Thymus (tissue), 11 donors: ENCODE results near the gene RGS3. TPM values are rescaled to one million over a fixed set of nuclear protein-coding genes. Genes with fewer than 3 reads are reported as not detected.

Experiments used
- DNase-seq, 9 donors: peaks; one replicate each; pipeline ENCODE4 v3.0.0-alpha.2; 2013; ENCODE audit warnings: low spot score in 9 of 9, low read depth in 6 of 9, missing footprints in 1 of 9
- H3K27ac ChIP-seq, 2 donors: one replicate each; pipeline ENCODE4 v1.5.1; 2013; ENCODE audit warnings: control low read depth in 1 of 2, low read depth in 1 of 2, low read length in 1 of 2, mild to moderate bottlenecking in 1 of 2, moderate library complexity in 1 of 2
- H3K27me3 ChIP-seq, 2 donors: one replicate each; pipeline ENCODE4 v1.5.1; 2013; ENCODE audit warnings: low read length in 1 of 2; ENCODE audit not compliant: control insufficient read depth in 2 of 2, insufficient read depth in 1 of 2
- H3K36me3 ChIP-seq, 2 donors: one replicate each; pipeline ENCODE4 v1.5.1; 2013; ENCODE audit warnings: low read length in 1 of 2, mild to moderate bottlenecking in 1 of 2, moderate library complexity in 1 of 2; ENCODE audit not compliant: control insufficient read depth in 2 of 2, insufficient read depth in 2 of 2
- H3K4me1 ChIP-seq, 2 donors: one replicate each; pipeline ENCODE4 v1.5.1; 2013; ENCODE audit warnings: low read length in 2 of 2; ENCODE audit not compliant: control insufficient read depth in 2 of 2, insufficient read depth in 2 of 2
- H3K4me3 ChIP-seq, 2 donors: one replicate each; pipeline ENCODE4 v1.5.1; 2013; ENCODE audit warnings: low read length in 2 of 2, control low read depth in 1 of 2, mild to moderate bottlenecking in 1 of 2
- H3K9me3 ChIP-seq, 2 donors: one replicate each; pipeline ENCODE4 v1.5.1; 2013; ENCODE audit warnings: low read length in 1 of 2, mild to moderate bottlenecking in 1 of 2; ENCODE audit not compliant: control insufficient read depth in 2 of 2, insufficient read depth in 1 of 2
- WGBS: extraction: QIAGEN DNeasy Blood & Tissue Kit; methylation state at CpG from one replicate; pipeline ENCODE4 v1.1.7; 2013; 5-methylcytosine and 5-hydroxymethylcytosine counted together
- polyA plus RNA-seq: library from polyadenylated mRNA; stranded (reverse); fragments of 200-250 nt; gene quantifications from one replicate; pipeline ENCODE4 v1.2.3, GENCODE V29; 2013
- total RNA-seq: library from RNA; stranded (reverse); fragments of 120-200 nt; gene quantifications from one replicate; pipeline ENCODE4 v1.2.4, GENCODE V29; 2013
- donor health status: healthy.

The RGS3 gene
- total and polyA plus RNA-seq, 2 donors: 16.5 to 21.4 TPM

DNA sequence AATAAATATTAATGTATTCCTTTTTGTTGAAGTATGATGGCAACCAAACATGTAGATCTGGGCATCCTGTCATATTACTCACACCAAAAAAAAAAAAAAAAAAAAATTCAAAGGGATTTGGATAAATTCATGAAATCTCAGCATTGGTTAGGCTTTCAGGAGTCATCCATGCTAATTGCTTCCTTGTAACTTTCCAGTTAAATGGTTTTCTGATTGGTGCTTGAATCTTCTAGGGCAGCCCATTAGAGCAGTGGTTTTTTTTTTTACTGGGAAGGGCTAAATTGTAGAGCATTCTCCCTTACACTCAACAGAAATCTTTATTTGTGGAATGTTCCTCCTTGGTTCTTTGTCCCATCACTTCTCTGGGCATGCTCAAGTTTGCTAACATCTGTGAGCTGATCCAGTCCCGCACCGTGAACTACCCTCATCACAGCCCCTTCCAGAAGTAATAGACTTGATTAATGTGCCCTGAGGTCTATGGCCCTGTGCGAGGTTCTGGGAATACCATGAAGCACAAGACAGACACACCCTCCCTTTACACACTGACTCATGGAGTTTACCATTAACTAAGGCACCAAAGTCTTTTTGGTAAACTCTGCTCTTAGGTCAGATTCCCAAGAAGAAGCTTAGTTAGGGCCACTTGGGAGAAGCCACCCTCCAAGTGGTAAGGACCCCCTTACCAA is 56.0 kb downstream of the RGS3 start:
- Histone ChIP-seq H3K27ac (no peak overlapping the region), H3K4me3 (no peak overlapping the region), H3K9me3 (no peaks in the 10 kb centered on the region), H3K27me3 (no peaks in the 10 kb centered on the region), H3K36me3 (peaks cover 0 to 15% of the 10 kb centered on the region in 2 donors), H3K4me1 (peaks cover 44 to 72% of the 10 kb centered on the region in 2 donors)
- WGBS: 80% methylated on average over 3 of the region's 3 CpGs
- no peak for DNase-seq

DNA sequence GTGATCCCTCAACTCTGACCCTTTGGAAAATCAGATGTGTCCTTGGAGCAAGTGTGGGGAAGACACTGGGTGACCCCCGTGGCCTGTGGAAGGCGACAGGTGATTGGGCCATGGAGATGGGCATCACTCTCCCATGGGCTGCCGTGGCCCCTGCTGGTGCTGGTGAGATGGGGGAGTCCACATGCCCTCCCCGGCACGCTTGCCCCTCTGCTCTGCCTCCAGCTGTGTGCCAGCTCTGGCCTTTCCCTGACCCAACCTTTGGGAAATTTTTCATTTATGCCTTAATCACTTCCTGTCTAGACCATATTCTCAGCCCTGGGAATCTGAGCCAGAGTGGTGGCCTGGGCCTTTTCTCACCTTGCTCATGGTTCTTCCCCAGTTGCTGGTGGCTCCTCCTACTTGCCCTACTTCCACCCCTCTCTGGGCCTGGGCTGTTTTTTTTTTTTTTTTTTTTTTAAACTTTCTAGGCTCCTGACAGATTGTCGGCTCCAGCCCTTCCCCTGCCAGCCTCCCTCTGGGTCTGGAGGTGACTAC is 56.6 kb downstream of the RGS3 start:
- Histone ChIP-seq H3K27me3 (no peaks in the 10 kb centered on the region), H3K36me3 (peaks cover 0 to 13% of the 10 kb centered on the region in 2 donors), H3K4me1 (peaks cover 47 to 74% of the 10 kb centered on the region in 2 donors), H3K4me3 (no peak overlapping the region), H3K9me3 (no peaks in the 10 kb centered on the region), H3K27ac (no peak overlapping the region)
- WGBS: 87% methylated on average over 6 of the region's 6 CpGs
- peak in 4 of 9 donors; percentile 27 to 62 (median 37) for DNase-seq

DNA sequence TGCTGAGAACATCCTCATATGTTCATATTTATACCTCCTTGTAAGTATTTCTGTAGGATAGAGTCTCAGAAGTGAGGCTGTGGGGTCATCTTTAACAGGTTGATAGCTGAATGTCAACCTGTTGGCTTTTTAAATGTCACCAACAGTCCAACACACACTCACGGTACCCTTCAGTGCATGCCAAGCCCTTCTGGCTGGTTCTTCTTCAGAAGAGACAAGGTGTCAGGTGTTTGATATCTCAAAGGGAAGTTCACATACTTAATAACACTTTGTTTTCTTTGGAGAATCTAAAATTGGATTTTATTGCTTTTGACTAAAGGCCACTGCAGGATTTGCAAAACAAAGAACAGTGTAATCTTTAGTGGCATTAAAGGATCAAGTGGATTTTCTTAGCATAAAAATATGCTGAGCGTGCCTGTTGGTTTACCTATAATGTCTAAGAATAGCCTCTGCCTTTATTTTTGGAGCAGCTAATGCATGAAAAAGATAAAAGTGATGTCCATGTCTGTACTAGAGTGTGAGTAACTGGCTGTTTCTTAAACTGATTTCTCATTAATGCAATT is 58.2 kb downstream of the RGS3 start:
- no peak for DNase-seq
- no peak overlapping the region for H3K4me3 ChIP-seq
- no peaks in the 10 kb centered on the region for H3K27me3 ChIP-seq
- H3K4me1 ChIP-seq: peaks cover 45 to 76% of the 10 kb centered on the region in 2 donors
- WGBS: 77% methylated on average over 2 of the region's 2 CpGs
- H3K36me3 ChIP-seq: peaks cover 0 to 16% of the 10 kb centered on the region in 2 donors
- H3K9me3 ChIP-seq: no peaks in the 10 kb centered on the region
- no peak overlapping the region for H3K27ac ChIP-seq

DNA sequence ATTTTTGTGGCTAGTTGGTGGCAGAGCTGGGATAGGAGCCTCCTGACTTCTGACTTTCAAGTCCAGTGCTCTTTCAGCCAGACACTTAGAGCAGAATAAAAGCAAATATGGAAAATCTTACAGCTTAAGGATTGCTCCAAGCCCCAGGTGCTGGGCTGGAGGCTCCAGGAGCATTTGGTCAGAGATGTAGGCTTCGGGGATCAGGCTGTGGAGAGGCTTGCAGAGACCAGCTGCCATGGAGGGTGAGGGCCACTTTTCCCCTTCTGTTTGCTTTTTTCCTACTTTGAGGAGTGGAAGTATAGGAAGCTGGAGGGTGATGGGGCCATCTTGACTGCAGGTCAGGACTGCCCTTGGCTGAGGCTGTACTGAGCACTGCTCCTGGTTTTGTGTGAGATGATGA is 58.9 kb downstream of the RGS3 start:
- H3K27me3 ChIP-seq: no peaks in the 10 kb centered on the region
- H3K27ac ChIP-seq: no peak overlapping the region
- WGBS: 64% methylated on average over 1 of the region's 1 CpG
- peaks cover 0 to 22% of the 10 kb centered on the region in 2 donors for H3K36me3 ChIP-seq
- H3K4me3 ChIP-seq: no peak overlapping the region
- peaks cover 38 to 73% of the 10 kb centered on the region in 2 donors for H3K4me1 ChIP-seq
- no peak for DNase-seq
- H3K9me3 ChIP-seq: no peaks in the 10 kb centered on the region

DNA sequence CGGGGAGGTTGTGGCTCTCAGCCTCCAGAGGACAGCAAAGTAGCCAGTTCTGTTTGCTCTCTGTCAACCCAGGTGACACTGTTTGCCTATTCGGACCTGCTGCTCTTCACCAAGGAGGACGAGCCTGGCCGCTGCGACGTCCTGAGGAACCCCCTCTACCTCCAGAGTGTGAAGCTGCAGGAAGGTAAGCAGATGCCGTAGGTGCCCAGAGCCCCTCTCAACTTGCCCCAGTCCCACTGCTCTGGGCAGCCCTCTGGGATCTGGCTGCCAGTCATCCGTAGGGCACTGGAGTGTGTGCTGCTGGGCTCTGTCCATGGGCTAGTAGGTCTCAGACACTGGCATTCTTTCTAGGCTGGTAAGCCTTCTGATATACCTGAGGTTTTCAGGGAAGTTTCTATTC is 59.3 kb downstream of the RGS3 start:
- 98% methylated on average over 8 of the region's 8 CpGs for WGBS
- no peak for DNase-seq
- peak overlapping the region in 1 of 2 donors; percentile 8 for H3K27ac ChIP-seq

DNA sequence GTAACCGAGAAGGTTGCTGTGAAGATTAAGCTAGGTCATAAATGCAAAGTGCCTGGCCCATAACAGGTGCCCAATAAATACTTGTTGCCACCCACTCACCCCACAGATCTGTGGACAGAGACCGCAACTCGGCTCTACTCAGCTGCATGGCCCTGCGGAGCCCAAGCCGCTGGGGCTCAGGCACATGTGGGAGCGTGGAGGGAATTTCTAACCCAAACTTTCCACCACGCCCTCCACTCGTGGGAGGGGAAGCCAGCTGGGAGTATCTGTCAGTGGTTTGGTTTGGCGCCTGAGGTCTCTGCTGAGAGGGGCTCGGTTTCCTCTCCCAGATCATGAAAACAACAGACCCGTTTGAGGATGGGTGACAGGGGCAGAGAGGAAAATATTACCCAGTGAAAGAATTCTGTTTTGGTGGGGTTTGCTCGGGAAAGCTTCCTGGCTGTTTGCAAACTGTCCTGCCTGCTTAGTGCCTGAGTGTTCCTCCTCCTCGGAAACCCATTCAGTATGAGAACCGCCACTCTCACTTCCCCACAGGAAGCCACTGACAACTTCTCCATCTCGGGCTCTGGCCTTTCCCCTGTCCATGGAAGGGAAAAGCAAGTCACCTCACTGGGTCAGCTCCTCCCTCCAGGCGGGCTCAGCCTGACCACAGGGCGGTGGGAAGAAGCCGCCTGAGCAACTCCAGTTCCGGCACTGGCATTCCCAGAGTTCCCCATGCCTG is 60.1 kb downstream of the RGS3 start:
- H3K4me1 ChIP-seq: peaks cover 31 to 62% of the 10 kb centered on the region in 2 donors
- H3K36me3 ChIP-seq: peaks cover 0 to 26% of the 10 kb centered on the region in 2 donors
- no peaks in the 10 kb centered on the region for H3K9me3 ChIP-seq
- peak overlapping the region in 1 of 2 donors; percentile 17 for H3K4me3 ChIP-seq
- 11% methylated on average over 19 of the region's 19 CpGs for WGBS
- DNase-seq: peak in 4 of 9 donors; percentile 33 to 69 (median 37)
- peak overlapping the region; percentile 57 to 64 for H3K27ac ChIP-seq
- no peaks in the 10 kb centered on the region for H3K27me3 ChIP-seq

More for the DNA sequence above, 59.3 kb downstream of the RGS3 start:
- Histone ChIP-seq H3K4me1 (peaks cover 37 to 69% of the 10 kb centered on the region in 2 donors), H3K4me3 (no peak overlapping the region), H3K27me3 (no peaks in the 10 kb centered on the region), H3K36me3 (peaks cover 0 to 25% of the 10 kb centered on the region in 2 donors), H3K9me3 (no peaks in the 10 kb centered on the region)

DNA sequence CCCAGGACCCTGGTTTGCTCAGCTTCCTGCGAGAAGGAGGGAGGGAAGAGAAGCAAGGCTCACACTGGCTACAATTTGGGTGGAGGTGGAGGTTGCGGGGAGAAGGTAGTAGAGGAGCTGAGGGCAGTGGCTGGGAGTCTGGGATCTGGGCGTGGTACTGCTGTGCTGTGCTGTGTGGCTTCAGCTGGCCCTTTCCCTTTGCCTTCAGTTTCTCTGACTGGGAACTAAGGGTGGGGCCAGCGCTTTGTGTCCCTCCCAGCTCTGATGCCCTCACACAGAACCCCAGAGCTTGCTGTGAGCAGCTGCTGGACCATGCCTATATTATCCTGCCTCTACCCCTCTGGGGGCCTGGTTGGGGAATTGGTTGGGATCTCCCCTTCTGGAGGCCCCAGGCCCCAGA is 60.9 kb downstream of the RGS3 start:
- H3K27ac ChIP-seq: peak overlapping the region in 1 of 2 donors; percentile 9
- WGBS: 95% methylated on average over 4 of the region's 4 CpGs
- peaks cover 0 to 25% of the 10 kb centered on the region in 2 donors for H3K36me3 ChIP-seq
- H3K4me3 ChIP-seq: no peak overlapping the region
- no peaks in the 10 kb centered on the region for H3K27me3 ChIP-seq
- no peak for DNase-seq
- H3K4me1 ChIP-seq: peaks cover 29 to 57% of the 10 kb centered on the region in 2 donors
- no peaks in the 10 kb centered on the region for H3K9me3 ChIP-seq

DNA sequence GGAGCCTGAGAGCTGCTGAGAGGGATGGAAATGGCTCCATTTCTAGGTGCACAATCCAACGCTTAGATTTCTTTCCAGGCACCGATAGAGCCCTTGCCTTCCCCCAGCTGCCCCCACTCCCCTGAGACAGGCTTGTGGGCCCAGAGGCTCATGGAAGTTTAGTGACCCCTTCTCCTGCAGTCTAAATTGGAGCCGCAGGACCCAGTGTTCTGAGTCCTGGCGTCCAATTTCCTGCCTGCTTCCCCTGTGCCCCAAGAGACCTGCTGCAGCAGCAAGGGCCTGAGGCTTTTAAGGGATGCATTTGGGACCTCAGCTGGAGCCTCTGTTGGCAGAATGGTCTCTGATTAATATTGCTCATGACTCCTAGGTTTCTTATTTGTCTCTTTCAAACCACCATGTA is 61.7 kb downstream of the RGS3 start:
- no peak for DNase-seq
- WGBS: 95% methylated on average over 4 of the region's 4 CpGs
- Histone ChIP-seq H3K27me3 (no peaks in the 10 kb centered on the region), H3K4me3 (no peak overlapping the region), H3K27ac (peak overlapping the region in 1 of 2 donors; percentile 25), H3K36me3 (peaks cover 0 to 27% of the 10 kb centered on the region in 2 donors), H3K9me3 (no peaks in the 10 kb centered on the region), H3K4me1 (peaks cover 24 to 52% of the 10 kb centered on the region in 2 donors)

DNA sequence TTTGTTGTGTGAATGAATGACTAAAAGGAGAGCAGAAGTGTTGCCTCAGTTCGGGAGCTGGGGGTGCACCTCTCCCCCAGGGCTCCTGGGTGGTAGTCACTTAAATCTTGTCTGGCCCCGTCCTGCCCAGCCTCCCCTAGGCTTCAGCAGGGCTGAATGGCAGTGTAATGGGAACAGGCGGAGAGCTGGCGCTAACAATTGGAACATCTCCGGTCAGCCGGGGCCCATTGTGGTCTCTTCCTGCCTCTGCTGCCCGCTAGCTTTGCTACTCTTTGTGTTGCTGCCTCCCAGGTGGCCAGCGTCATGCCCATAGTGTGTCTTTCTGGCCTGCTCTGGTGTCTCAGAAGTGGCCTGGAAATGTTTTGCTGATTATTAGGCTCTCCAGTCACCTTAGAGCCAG is 62.3 kb downstream of the RGS3 start:
- no peaks in the 10 kb centered on the region for H3K27me3 ChIP-seq
- no peaks in the 10 kb centered on the region for H3K9me3 ChIP-seq
- peaks cover 0 to 29% of the 10 kb centered on the region in 2 donors for H3K36me3 ChIP-seq
- WGBS: 99% methylated on average over 8 of the region's 8 CpGs
- no peak overlapping the region for H3K4me3 ChIP-seq
- H3K27ac ChIP-seq: no peak overlapping the region
- H3K4me1 ChIP-seq: peaks cover 21 to 45% of the 10 kb centered on the region in 2 donors
- no peak for DNase-seq
